ENCODE results near the gene RYR1. TPM values are rescaled to one million over a fixed set of nuclear protein-coding genes. Genes with fewer than 3 reads are reported as not detected.

Gene RYR1
- total RNA-seq, 1 donor from 2014 or later, result 0.32 TPM

GRCh38 chr19:38386300-38386970 is 47.1 kb upstream of the RYR1 start:
- Mint-ChIP-seq H3K27me3 (ENCODE audit: low read depth, unreplicated experiment) (no peaks in the 10 kb centered on the region), H3K4me1 (ENCODE audit: low read depth, unreplicated experiment) (peaks cover 9% of the 10 kb centered on the region), H3K36me3 (ENCODE audit: low read depth, unreplicated experiment) (peaks cover 13% of the 10 kb centered on the region), H3K4me3 (ENCODE audit: unreplicated experiment) (no peak overlapping the region), H3K9me3 (ENCODE audit: unreplicated experiment) (peaks cover 3% of the 10 kb centered on the region), H3K27ac (ENCODE audit: unreplicated experiment) (no peak overlapping the region)
- H3K4me3 ChIP-seq (ENCODE audit: insufficient read depth, low read depth, low read length), result no peak overlapping the region
- FAIRE-seq (no peak), DNase-seq (ENCODE audit: low read depth) (no peak)
- no peak for TF ChIP-seq CTCF (IDR thresholded peaks at IDR 0.05; ENCODE audit: insufficient read depth, low read depth, low read length)
- TF ChIP-seq EZH2 (IDR thresholded peaks at IDR 0.05; ENCODE audit: insufficient read depth, low read length), result no peak
- H3K9ac ChIP-seq (ENCODE audit: low read length), result no peak overlapping the region
- H4K20me1 ChIP-seq (ENCODE audit: insufficient read depth, low read length), result peaks cover 40% of the 10 kb centered on the region
- H3K4me1 ChIP-seq (ENCODE audit: insufficient read depth, low read length), result peaks cover 14% of the 10 kb centered on the region
- no peak overlapping the region for H3K27ac ChIP-seq (ENCODE audit: low read depth, low read length)
- H3K36me3 ChIP-seq (ENCODE audit: insufficient read depth, low read length), result peaks cover 9% of the 10 kb centered on the region
- no peak overlapping the region for H2AFZ ChIP-seq (ENCODE audit: low read depth, low read length)
- no peaks in the 10 kb centered on the region for H3K9me3 ChIP-seq (ENCODE audit: insufficient read depth, low read depth, low read length)
- H3K27me3 ChIP-seq (ENCODE audit: insufficient read depth, low read length), result no peaks in the 10 kb centered on the region
- peaks cover 19% of the 10 kb centered on the region for H3K79me2 ChIP-seq (ENCODE audit: insufficient read depth, low read length)
- no peak overlapping the region for H3K4me2 ChIP-seq (ENCODE audit: low read length)

GRCh38 chr19:38386971-38387549 is 46.4 kb upstream of the RYR1 start:
- Mint-ChIP-seq H3K4me3 (ENCODE audit: unreplicated experiment) (peak overlapping the region; percentile 81), H3K4me1 (ENCODE audit: low read depth, unreplicated experiment) (peaks cover 9% of the 10 kb centered on the region), H3K9me3 (ENCODE audit: unreplicated experiment) (peaks cover 3% of the 10 kb centered on the region)

More at GRCh38 chr19:38386971-38387549, 46.4 kb upstream of the RYR1 start:
- Histone ChIP-seq H3K4me2 (ENCODE audit: low read length) (peak overlapping the region; percentile 97), H3K27ac (ENCODE audit: low read depth, low read length) (no peak overlapping the region), H3K79me2 (ENCODE audit: insufficient read depth, low read length) (peaks cover 24% of the 10 kb centered on the region), H4K20me1 (ENCODE audit: insufficient read depth, low read length) (peaks cover 38% of the 10 kb centered on the region), H3K27me3 (ENCODE audit: insufficient read depth, low read length) (no peaks in the 10 kb centered on the region), H3K4me1 (ENCODE audit: insufficient read depth, low read length) (peaks cover 19% of the 10 kb centered on the region), H3K9ac (ENCODE audit: low read length) (peak overlapping the region; percentile 90), H3K36me3 (ENCODE audit: insufficient read depth, low read length) (peaks cover 3% of the 10 kb centered on the region), H3K9me3 (ENCODE audit: insufficient read depth, low read depth, low read length) (no peaks in the 10 kb centered on the region), H3K4me3 (ENCODE audit: insufficient read depth, low read depth, low read length) (peak overlapping the region; percentile 68), H2AFZ (ENCODE audit: low read depth, low read length) (no peak overlapping the region)
- no peak for TF ChIP-seq EZH2 (IDR thresholded peaks at IDR 0.05; ENCODE audit: insufficient read depth, low read length)
- TF ChIP-seq CTCF (IDR thresholded peaks at IDR 0.05; ENCODE audit: insufficient read depth, low read depth, low read length), result no peak
- peak overlapping the region; percentile 59 for H3K27ac Mint-ChIP-seq (ENCODE audit: unreplicated experiment)
- no peaks in the 10 kb centered on the region for H3K27me3 Mint-ChIP-seq (ENCODE audit: low read depth, unreplicated experiment)
- FAIRE-seq (no peak), DNase-seq (ENCODE audit: low read depth) (no peak)
- peaks cover 11% of the 10 kb centered on the region for H3K36me3 Mint-ChIP-seq (ENCODE audit: low read depth, unreplicated experiment)

Measured in astrocyte (in vitro differentiated cells and primary cell).